GM12873 (cell line): Measurements from ENCODE around the gene TAF3.

Experiments used
- TF ChIP-seq, protein P1 (sequence below): IDR thresholded peaks from 2 replicates; pipeline ENCODE4 v1.5.1; 2012; ENCODE audit warnings: low read depth, mild to moderate bottlenecking, moderate library complexity, low read length, control low read depth; ENCODE audit not compliant: insufficient read depth; ENCODE audit errors: missing control alignments

TAF3 gene

DNA sequence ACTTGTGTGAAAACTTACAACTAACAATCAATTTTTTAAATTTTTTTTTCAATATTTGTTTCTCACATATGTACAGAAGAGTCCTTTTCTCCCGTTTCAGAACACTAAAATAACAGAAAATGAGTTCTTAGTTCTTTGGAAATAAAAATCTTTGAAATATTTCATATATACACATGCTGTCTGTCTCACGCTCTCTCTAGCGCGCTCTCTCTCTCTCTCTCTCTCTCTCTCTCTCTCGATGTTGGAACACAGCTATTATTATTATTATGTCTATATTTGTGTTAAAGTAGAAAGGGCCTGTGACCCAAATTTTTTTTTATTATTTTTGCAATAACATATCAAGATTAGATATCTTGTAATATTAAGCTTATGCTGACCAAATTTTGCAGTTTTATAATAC is 139.3 kb downstream of the TAF3 start:
- TF ChIP-seq, protein P1, sequence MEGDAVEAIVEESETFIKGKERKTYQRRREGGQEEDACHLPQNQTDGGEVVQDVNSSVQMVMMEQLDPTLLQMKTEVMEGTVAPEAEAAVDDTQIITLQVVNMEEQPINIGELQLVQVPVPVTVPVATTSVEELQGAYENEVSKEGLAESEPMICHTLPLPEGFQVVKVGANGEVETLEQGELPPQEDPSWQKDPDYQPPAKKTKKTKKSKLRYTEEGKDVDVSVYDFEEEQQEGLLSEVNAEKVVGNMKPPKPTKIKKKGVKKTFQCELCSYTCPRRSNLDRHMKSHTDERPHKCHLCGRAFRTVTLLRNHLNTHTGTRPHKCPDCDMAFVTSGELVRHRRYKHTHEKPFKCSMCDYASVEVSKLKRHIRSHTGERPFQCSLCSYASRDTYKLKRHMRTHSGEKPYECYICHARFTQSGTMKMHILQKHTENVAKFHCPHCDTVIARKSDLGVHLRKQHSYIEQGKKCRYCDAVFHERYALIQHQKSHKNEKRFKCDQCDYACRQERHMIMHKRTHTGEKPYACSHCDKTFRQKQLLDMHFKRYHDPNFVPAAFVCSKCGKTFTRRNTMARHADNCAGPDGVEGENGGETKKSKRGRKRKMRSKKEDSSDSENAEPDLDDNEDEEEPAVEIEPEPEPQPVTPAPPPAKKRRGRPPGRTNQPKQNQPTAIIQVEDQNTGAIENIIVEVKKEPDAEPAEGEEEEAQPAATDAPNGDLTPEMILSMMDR, result no peak

DNA sequence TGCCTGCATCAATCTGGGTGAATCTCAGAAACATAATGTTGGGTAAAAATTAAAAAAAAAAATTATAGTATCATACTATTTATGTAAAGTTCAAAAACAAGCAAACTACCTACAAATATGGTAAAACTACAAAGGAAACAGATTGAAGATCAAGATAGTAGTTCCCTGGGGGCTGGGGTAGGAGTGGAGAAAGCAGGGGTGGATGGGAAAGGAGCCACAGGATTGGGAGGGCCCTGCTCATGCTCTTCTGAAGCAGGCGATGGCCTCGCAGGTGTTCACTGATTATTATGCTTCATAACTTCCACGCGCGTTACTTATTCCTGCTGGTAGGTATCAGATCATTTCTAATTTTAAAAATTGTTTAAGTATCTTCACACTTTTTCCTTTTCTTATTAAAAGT is 140.1 kb downstream of the TAF3 start:
- TF ChIP-seq, protein P1, result no peak

DNA sequence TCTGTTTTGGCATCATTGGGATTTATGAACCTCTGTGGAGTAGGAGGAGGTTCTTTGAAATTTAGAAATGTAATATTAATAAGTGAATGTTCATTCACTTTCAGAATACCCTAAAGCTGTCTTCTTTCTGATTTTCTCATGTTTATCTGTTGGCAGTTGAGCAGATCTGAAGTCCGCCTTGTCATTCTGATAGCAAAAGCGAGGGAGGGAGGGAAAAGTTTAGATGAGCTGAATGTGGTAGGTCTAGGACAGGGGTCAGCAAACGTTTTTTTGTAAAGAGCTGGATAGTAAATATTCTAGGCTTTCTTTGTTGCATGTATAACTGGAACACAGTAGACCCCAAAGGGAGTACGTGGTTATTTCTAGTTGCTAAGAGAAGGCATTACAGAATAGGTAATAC is 141.8 kb downstream of the TAF3 start:
- TF ChIP-seq, protein P1, result no peak

DNA sequence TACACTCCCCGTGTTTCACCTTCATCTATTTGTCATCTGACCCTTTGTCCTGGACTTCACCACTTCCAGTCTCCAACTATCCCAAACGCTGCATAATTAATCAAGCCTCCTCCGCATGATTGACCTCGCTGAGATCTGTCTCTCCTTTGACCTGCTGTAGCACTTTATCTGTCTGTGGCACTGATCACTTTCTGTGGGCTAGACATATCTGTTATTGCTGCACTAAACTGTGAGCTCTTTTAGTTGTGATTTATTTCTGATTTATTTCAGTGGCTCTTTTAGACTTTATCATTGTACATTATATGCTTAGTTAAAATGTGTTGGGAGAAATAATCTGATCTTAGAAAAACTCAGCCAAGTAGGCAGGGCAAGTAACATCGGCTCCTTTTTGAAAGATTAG is 144.3 kb downstream of the TAF3 start:
- TF ChIP-seq, protein P1, result no peak

DNA sequence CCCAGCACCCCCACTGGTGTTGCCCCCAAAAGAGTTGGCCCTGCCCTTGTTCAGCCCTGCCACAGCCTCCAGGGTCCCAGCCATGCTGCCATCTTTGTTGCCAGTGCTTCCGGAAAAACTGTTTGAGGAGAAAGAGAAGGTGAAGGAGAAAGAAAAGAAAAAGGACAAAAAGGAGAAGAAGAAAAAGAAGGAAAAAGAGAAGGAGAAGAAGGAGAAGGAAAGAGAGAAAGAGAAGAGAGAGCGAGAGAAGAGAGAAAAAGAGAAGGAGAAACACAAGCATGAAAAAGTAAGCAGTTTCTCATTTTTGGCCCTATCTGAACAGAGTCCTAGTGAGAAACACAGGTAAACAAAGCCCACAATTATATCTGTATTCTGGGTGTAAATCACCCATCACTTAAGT is 147.2 kb downstream of the TAF3 start:
- TF ChIP-seq, protein P1, result no peak

DNA sequence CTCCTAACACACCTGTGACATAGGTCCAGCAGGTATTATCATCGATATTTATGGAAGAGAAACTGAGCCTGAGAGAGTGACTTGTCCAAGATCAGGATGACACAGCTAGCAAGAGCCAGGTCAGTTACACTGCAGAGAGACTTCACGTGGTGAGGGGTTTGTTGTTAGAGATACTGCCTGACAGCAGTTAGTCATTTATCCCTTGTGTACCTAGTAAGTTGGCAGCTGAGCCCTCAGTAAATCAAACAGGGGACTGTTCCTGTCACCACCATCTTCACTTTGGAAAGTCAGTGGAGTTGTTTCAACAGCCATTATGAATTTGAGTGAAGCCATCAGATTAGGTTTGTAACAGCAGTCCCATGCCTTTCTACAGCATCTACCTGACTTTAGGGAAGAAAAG is 148.7 kb downstream of the TAF3 start:
- TF ChIP-seq, protein P1, result no peak

DNA sequence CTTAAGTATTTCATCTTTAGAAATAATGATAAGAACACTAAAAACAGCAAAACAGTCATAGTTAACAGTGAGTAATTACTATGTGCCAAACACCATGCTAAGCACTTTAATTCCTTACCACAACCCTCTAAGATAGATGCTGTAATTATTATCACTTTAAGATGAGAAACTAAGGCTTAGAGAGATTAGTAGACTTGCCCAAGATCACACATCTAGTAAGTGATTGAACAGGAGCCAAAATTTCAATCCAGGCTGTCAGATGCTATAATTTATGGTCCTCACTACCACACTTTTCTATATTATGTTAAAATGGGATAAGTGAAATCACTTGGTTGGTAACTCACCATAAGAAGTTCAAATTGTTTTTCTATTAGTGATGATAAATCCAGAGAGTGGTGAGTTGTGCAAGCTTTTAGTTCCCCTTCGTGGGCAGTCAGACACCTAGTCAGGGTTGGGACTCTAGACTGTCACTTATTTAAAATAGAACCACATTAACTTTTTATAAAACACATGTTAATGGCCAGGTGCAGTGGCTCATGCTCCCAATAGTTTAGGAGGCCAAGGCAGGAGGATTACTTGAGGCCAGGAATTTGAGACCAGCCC is 150.3 kb downstream of the TAF3 start:
- TF ChIP-seq, protein P1, result no peak
